ENCODE results near the gene PLPP6. TPM values are rescaled to one million over a fixed set of nuclear protein-coding genes. Genes with fewer than 3 reads are reported as not detected.

The PLPP6 gene
- total and polyA plus RNA-seq, 2 of the 8 experiments (the other 6 are each of a cell fraction or from before 2014, with no cell fraction given) = 11.8 to 13.3 TPM

DNA sequence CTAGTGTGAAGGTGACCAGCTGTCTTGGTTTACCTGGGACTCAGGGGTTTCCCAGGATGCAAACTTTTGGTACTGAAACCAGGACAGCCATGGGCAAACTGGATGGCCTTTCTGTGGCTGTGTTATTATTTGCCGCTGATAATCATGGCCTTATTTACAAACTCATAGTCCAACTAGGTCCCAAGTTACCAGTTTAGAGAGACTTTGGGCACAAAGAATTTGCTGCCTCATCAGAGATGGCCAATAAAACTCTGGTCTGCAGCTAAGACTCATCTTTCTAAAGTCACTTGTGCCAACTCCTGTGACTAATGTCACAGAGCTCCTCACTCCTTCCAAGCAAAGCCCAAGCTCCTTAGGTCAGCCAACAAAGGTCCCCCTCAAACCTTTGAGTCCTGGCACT, 47.5 kb upstream of the PLPP6 start:
- Histone ChIP-seq H3K56ac (replicated peaks; ENCODE audit: insufficient read length, low read depth, low read length) (no peak overlapping the region), H3K4me2 (ENCODE audit: insufficient read depth in 1 of 2, low read depth in 2 of 2, low read length in 2 of 2) (no peak overlapping the region), H3K27ac (ENCODE audit: low read depth, low read length) (no peak overlapping the region), H2BK20ac (ENCODE audit: low read length) (no peak overlapping the region), H2BK12ac (ENCODE audit: low read depth, low read length) (no peak overlapping the region), H3K4me3 (ENCODE audit: extremely low read depth in 1 of 4, insufficient read depth in 2 of 4, low read depth in 3 of 4, low read length in 4 of 4) (no peak overlapping the region), H3K9me3 (ENCODE audit: insufficient read depth in 2 of 2, low read depth in 1 of 2, low read length in 1 of 2) (no peaks in the 10 kb centered on the region), H3K79me1 (ENCODE audit: low read depth, low read length) (no peaks in the 10 kb centered on the region), H3K4me1 (replicated peaks in 1 of 4; ENCODE audit: control insufficient read depth in 3 of 4, insufficient read depth in 4 of 4, low read length in 3 of 4) (peaks cover 0 to 3% (median 1%) of the 10 kb centered on the region in 4 experiments; a peak in 2 of 7 replicates), H2BK120ac (replicated peaks; ENCODE audit: low read depth, low read length) (no peak overlapping the region), H2BK5ac (ENCODE audit: low read depth, low read length) (no peak overlapping the region), H2BK15ac (ENCODE audit: low read length) (no peak overlapping the region), H3K23me2 (ENCODE audit: low read depth, low read length) (no peaks in the 10 kb centered on the region), H3K79me2 (ENCODE audit: control insufficient read depth in 1 of 2, insufficient read depth in 2 of 2, low read length in 2 of 2) (no peaks in the 10 kb centered on the region), H4K5ac (ENCODE audit: insufficient read length, low read depth, low read length) (no peak overlapping the region), H3K14ac (ENCODE audit: insufficient read length) (no peak overlapping the region), H3K27me3 (replicated peaks in 1 of 4; ENCODE audit: control insufficient read depth in 3 of 4, extremely low read depth in 1 of 4, insufficient read depth in 3 of 4, low read length in 3 of 4) (no peaks in the 10 kb centered on the region), H3K36me3 (ENCODE audit: control insufficient read depth in 2 of 4, insufficient read depth in 4 of 4, low read length in 3 of 4) (no peaks in the 10 kb centered on the region), H3K23ac (ENCODE audit: insufficient read length) (no peak overlapping the region), H4K20me1 (replicated peaks in 1 of 2; ENCODE audit: control insufficient read depth in 1 of 2, insufficient read depth in 2 of 2, low read length in 2 of 2) (no peaks in the 10 kb centered on the region), H3K9ac (replicated peaks in 1 of 4; ENCODE audit: extremely low read depth in 1 of 4, low read depth in 3 of 4, low read length in 3 of 4) (no peak overlapping the region), H2AK5ac (ENCODE audit: low read depth, low read length) (no peak overlapping the region), H3K4ac (replicated peaks; ENCODE audit: insufficient read length, low read depth, low read length) (no peak overlapping the region), H3K18ac (ENCODE audit: extremely low read depth, low read length) (no peak overlapping the region), H2AFZ (ENCODE audit: low read length) (no peak overlapping the region), H4K91ac (replicated peaks; ENCODE audit: insufficient read length, low read length) (no peak overlapping the region), H4K8ac (ENCODE audit: extremely low read depth, insufficient read depth, low read length) (no peak overlapping the region)
- ChIA-PET CTCF (ENCODE audit: partially characterized antibody) (no interaction called here), POLR2A (ENCODE audit: partially characterized antibody) (no interaction called here)
- WGBS, 2 experiments (ENCODE audit: extremely low coverage in 1 of 2, insufficient coverage in 1 of 2, insufficient read length in 1 of 2, insufficient replicate concordance in 2 of 2, low coverage in 1 of 2, low lambda C conversion rate in 2 of 2, missing lambda C conversion rate in 1 of 2) = 100% methylated on average over 1 of the region's 1 CpG; no CpG with 5 or more reads in 1 of the 2 experiments
- FAIRE-seq = no peak
- DNase-seq (ENCODE audit: low read depth in 1 of 2, low spot score in 2 of 2) = no peak
- TF ChIP-seq CBX8 (IDR thresholded peaks at IDR 0.05; ENCODE audit: borderline replicate concordance, low read depth, low read length) (no peak), EP300 (IDR thresholded peaks at IDR 0.05; ENCODE audit: borderline replicate concordance in 1 of 2, low read depth in 2 of 2, low read length in 2 of 2) (no peak), CHD2 (IDR thresholded peaks at IDR 0.05; ENCODE audit: low read length) (no peak), TAF7 (optimal IDR thresholded peaks at IDR 0.05; ENCODE audit: borderline replicate concordance, low read depth, low read length) (no peak), HDAC2 (IDR thresholded peaks at IDR 0.05; ENCODE audit: borderline replicate concordance in 1 of 2, low read depth in 2 of 2, low read length in 2 of 2) (no peak), POU5F1 (IDR thresholded peaks at IDR 0.05; ENCODE audit: low read depth, low read length) (no peak), SIX5 (IDR thresholded peaks at IDR 0.05; ENCODE audit: low read depth, low read length) (no peak), MAFK (IDR thresholded peaks at IDR 0.05; ENCODE audit: low read depth, low read length) (no peak), NANOG (IDR thresholded peaks at IDR 0.05; ENCODE audit: insufficient read depth, low read depth, low read length, poor library complexity, severe bottlenecking) (no peak), BRCA1 (IDR thresholded peaks at IDR 0.05; ENCODE audit: low read depth, low read length) (no peak), NRF1 (IDR thresholded peaks at IDR 0.05; ENCODE audit: low read depth, low read length) (no peak)
- TF ChIP-seq, protein P1, sequence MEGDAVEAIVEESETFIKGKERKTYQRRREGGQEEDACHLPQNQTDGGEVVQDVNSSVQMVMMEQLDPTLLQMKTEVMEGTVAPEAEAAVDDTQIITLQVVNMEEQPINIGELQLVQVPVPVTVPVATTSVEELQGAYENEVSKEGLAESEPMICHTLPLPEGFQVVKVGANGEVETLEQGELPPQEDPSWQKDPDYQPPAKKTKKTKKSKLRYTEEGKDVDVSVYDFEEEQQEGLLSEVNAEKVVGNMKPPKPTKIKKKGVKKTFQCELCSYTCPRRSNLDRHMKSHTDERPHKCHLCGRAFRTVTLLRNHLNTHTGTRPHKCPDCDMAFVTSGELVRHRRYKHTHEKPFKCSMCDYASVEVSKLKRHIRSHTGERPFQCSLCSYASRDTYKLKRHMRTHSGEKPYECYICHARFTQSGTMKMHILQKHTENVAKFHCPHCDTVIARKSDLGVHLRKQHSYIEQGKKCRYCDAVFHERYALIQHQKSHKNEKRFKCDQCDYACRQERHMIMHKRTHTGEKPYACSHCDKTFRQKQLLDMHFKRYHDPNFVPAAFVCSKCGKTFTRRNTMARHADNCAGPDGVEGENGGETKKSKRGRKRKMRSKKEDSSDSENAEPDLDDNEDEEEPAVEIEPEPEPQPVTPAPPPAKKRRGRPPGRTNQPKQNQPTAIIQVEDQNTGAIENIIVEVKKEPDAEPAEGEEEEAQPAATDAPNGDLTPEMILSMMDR (IDR thresholded peaks at IDR 0.05; ENCODE audit: control extremely low read depth in 1 of 3, insufficient read depth in 1 of 3, low read depth in 1 of 3, low read length in 3 of 3) = no peak

Measured in H1 (cell line).